Measurements from ENCODE around the gene COLEC12.

The COLEC12 gene

DNA sequence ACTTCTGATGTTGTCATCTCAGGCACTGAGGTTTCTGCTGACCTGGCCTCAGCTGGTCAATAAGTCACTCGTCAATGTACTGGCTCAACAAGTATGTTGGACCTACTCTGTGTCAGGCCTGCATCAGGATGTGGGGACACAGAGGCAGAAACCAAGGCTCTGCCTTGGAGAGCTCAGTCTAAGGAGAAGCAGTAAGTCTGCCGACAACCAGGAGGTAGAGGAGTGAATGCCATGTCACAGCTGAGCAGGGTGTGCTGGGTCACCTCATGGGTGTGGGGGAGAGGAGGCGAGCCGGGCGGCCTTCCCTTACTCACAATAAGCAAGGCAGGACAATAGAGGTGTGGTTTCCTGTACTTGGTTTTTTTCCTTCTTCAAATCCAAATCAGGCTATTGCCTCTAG lies 75.8 kb downstream of the COLEC12 start:
- Histone ChIP-seq H3K4ac (ENCODE audit: low read depth in 1 of 2, low read length in 2 of 2) (no peak overlapping the region), H4K8ac (ENCODE audit: low read length) (no peak overlapping the region), H4K91ac (ENCODE audit: low read length) (no peak overlapping the region), H3K79me1 (replicated peaks; ENCODE audit: low read length, poor library complexity, severe bottlenecking) (no peaks in the 10 kb centered on the region), H2BK5ac (ENCODE audit: low read depth, low read length, poor library complexity, severe bottlenecking) (no peak overlapping the region), H2BK12ac (ENCODE audit: low read length in 2 of 2) (peak overlapping the region in 1 of 2 experiments; percentile 31), H3K4me1 (ENCODE audit: control insufficient read depth, insufficient read depth, low read depth, low read length) (peaks cover 13% of the 10 kb centered on the region), H3K23ac (ENCODE audit: low read length in 2 of 2) (no peak overlapping the region), H3K27ac (ENCODE audit: low read length, poor library complexity, severe bottlenecking) (no peak overlapping the region), H3K9ac (ENCODE audit: low read length) (peak overlapping the region; percentile 28), H2BK120ac (ENCODE audit: low read depth, low read length) (no peak overlapping the region), H3K18ac (ENCODE audit: low read depth in 1 of 2, low read length in 2 of 2) (peak overlapping the region in 1 of 2 experiments; percentile 34), H3K36me3 (ENCODE audit: control insufficient read depth in 1 of 2, insufficient read depth in 2 of 2, low read depth in 1 of 2, low read length in 2 of 2) (no peaks in the 10 kb centered on the region), H3K9me3 (ENCODE audit: control insufficient read depth, low read length) (no peaks in the 10 kb centered on the region), H3K27me3 (ENCODE audit: control insufficient read depth in 1 of 2, insufficient read depth in 1 of 2, low read length in 2 of 2) (no peaks in the 10 kb centered on the region), H3K4me3 (ENCODE audit: insufficient read depth in 1 of 2, low read depth in 1 of 2, low read length in 2 of 2) (no peak overlapping the region), H3K4me2 (ENCODE audit: low read length, poor library complexity, severe bottlenecking) (no peak overlapping the region), H3K14ac (ENCODE audit: low read length in 2 of 2) (peak overlapping the region in 1 of 2 experiments; percentile 88), H2AFZ (ENCODE audit: low read depth, low read length) (no peak overlapping the region), H2BK15ac (ENCODE audit: low read depth, poor library complexity, severe bottlenecking) (no peak overlapping the region), H2AK5ac (ENCODE audit: low read length, severe bottlenecking) (peak overlapping the region; percentile 93)
- WGBS, result 94% methylated on average over 2 of the region's 5 CpGs
- no peak for DNase-seq

DNA sequence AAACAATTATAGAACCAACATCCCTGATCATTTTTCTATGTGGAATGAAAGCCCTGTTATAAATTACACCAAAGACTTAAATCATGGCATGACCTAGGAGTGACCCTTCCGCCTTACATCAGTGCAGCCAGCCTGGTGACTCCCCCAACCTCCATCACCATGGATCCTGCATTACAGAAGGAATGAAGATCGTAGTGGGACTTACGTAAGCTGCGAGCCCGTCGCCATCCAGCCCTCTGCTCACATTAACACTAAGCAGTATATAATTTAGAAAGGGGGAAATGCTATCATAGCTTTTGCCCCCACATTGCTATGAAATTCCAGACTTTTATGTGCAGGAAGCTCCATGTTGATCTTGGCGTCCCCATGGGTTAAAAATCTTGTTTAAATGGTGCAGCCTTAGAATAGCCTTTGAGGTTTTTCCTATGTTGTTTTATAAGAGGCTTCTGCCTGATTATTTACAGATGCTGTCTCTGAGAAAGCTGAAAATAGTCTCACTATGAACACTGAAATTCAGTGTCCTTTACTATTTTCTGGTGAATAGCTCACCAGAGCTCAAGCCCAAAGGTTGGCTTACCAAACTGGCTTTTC lies 76.3 kb downstream of the COLEC12 start:
- Histone ChIP-seq H3K27ac (ENCODE audit: low read length, poor library complexity, severe bottlenecking) (no peak overlapping the region), H3K4me3 (ENCODE audit: insufficient read depth in 1 of 2, low read depth in 1 of 2, low read length in 2 of 2) (peak overlapping the region in 1 of 2 experiments; percentile 21), H3K79me1 (replicated peaks; ENCODE audit: low read length, poor library complexity, severe bottlenecking) (no peaks in the 10 kb centered on the region), H4K8ac (ENCODE audit: low read length) (no peak overlapping the region), H3K4me2 (ENCODE audit: low read length, poor library complexity, severe bottlenecking) (no peak overlapping the region), H2BK5ac (ENCODE audit: low read depth, low read length, poor library complexity, severe bottlenecking) (no peak overlapping the region), H3K36me3 (ENCODE audit: control insufficient read depth in 1 of 2, insufficient read depth in 2 of 2, low read depth in 1 of 2, low read length in 2 of 2) (no peaks in the 10 kb centered on the region), H2BK120ac (ENCODE audit: low read depth, low read length) (no peak overlapping the region), H3K27me3 (ENCODE audit: control insufficient read depth in 1 of 2, insufficient read depth in 1 of 2, low read length in 2 of 2) (no peaks in the 10 kb centered on the region), H3K23ac (ENCODE audit: low read length in 2 of 2) (no peak overlapping the region), H3K9ac (ENCODE audit: low read length) (peak overlapping the region; percentile 28), H3K4me1 (ENCODE audit: control insufficient read depth, insufficient read depth, low read depth, low read length) (peaks cover 13% of the 10 kb centered on the region), H2BK12ac (ENCODE audit: low read length in 2 of 2) (no peak overlapping the region), H2AK5ac (ENCODE audit: low read length, severe bottlenecking) (peak overlapping the region; percentile 93), H4K91ac (ENCODE audit: low read length) (no peak overlapping the region), H3K18ac (ENCODE audit: low read depth in 1 of 2, low read length in 2 of 2) (peak overlapping the region in 1 of 2 experiments; percentile 57), H3K9me3 (ENCODE audit: control insufficient read depth, low read length) (no peaks in the 10 kb centered on the region), H2BK15ac (ENCODE audit: low read depth, poor library complexity, severe bottlenecking) (no peak overlapping the region), H3K4ac (ENCODE audit: low read depth in 1 of 2, low read length in 2 of 2) (no peak overlapping the region), H2AFZ (ENCODE audit: low read depth, low read length) (no peak overlapping the region), H3K14ac (ENCODE audit: low read length in 2 of 2) (no peak overlapping the region)
- WGBS, result 88% methylated on average over 5 of the region's 7 CpGs
- no peak for DNase-seq

DNA sequence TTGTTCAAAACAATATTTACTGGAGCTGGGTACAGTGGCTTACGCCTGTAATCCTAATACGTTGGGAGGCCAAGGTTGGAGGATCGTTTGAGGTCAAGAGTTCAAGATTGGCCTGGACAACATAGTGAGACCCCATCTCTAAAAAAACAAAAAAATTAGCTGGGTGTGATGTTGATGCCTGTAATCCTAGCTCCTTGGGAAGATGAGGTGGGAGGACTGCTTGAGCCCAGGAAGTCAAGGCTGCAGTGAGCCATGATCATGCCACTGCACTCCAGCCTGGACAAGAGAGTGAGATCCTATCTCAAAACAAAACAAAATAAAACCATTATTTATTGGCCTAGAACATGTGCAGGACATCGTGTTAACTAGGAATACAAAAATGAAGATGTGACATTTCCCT lies 77.5 kb downstream of the COLEC12 start:
- H3K4me2 ChIP-seq (ENCODE audit: low read length, poor library complexity, severe bottlenecking), result no peak overlapping the region
- DNase-seq, result no peak
- 80% methylated on average over 1 of the region's 4 CpGs for WGBS

DNA sequence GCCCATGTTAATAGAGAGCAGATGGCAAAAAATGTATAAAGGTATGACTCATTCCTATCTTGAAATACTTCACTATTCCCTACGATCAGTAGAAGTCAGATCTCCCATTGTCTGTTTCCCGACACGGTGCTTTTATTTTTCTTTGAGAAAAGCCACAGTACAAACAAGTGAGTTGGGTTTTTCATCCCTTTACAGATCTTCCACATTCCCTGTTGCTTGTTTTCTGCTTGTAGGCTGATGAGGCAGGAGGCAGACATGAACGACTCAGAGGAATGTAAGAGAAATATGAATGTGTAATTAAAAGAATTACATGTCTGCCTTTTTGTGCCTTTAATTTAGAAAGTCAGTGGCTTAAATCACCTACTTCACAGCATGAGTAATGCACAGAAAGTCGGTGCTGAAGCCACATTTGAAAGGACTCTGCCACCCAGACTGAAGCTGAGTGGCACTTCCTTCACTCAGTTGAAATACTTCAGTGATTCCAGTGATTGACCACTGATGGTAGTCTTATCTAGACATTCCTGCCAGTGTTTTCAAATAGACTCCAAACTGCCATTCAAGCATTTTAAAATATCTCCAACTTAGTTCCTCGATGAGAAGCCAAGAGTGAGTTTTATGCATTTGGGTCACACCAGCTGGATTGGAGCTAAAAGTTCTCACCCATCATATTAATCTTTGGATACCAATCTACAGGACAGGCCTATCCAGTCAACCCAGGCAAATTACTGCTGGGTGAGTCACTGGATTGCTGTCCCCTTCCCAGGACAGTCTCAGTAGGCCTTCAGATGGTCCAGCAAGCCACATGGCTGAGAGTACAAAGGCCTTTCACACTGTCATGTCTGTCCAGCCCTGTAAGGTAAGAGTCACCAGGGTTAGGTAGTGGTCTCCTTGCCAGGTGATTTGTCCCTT lies 79.0 kb downstream of the COLEC12 start:
- H2BK15ac ChIP-seq (ENCODE audit: low read depth, poor library complexity, severe bottlenecking), result no peak overlapping the region
- H3K27me3 ChIP-seq (ENCODE audit: control insufficient read depth in 1 of 2, insufficient read depth in 1 of 2, low read length in 2 of 2), result no peaks in the 10 kb centered on the region
- H2AK5ac ChIP-seq (ENCODE audit: low read length, severe bottlenecking), result peak overlapping the region; percentile 50
- no peaks in the 10 kb centered on the region for H3K9me3 ChIP-seq (ENCODE audit: control insufficient read depth, low read length)
- H3K4me2 ChIP-seq (ENCODE audit: low read length, poor library complexity, severe bottlenecking), result no peak overlapping the region
- peaks cover 8% of the 10 kb centered on the region for H3K4me1 ChIP-seq (ENCODE audit: control insufficient read depth, insufficient read depth, low read depth, low read length)
- no peak overlapping the region for H2BK5ac ChIP-seq (ENCODE audit: low read depth, low read length, poor library complexity, severe bottlenecking)
- H3K36me3 ChIP-seq (ENCODE audit: control insufficient read depth in 1 of 2, insufficient read depth in 2 of 2, low read depth in 1 of 2, low read length in 2 of 2), result no peaks in the 10 kb centered on the region
- WGBS, result 46% methylated on average over 5 of the region's 6 CpGs
- no peak overlapping the region for H3K23ac ChIP-seq (ENCODE audit: low read length in 2 of 2)
- H3K18ac ChIP-seq (ENCODE audit: low read depth in 1 of 2, low read length in 2 of 2), result no peak overlapping the region
- no peak overlapping the region for H3K4ac ChIP-seq (ENCODE audit: low read depth in 1 of 2, low read length in 2 of 2)
- DNase-seq, result no peak
- no peak overlapping the region for H4K8ac ChIP-seq (ENCODE audit: low read length)
- H2BK120ac ChIP-seq (ENCODE audit: low read depth, low read length), result no peak overlapping the region
- peak overlapping the region; percentile 69 for H3K27ac ChIP-seq (ENCODE audit: low read length, poor library complexity, severe bottlenecking)
- H3K4me3 ChIP-seq (ENCODE audit: insufficient read depth in 1 of 2, low read depth in 1 of 2, low read length in 2 of 2), result peak overlapping the region in 1 of 2 experiments; percentile 35
- H2BK12ac ChIP-seq (ENCODE audit: low read length in 2 of 2), result no peak overlapping the region
- no peak overlapping the region for H2AFZ ChIP-seq (ENCODE audit: low read depth, low read length)
- peak overlapping the region; percentile 83 for H3K9ac ChIP-seq (ENCODE audit: low read length)
- H3K14ac ChIP-seq (ENCODE audit: low read length in 2 of 2), result no peak overlapping the region
- H4K91ac ChIP-seq (ENCODE audit: low read length), result no peak overlapping the region
- H3K79me1 ChIP-seq (replicated peaks; ENCODE audit: low read length, poor library complexity, severe bottlenecking), result no peaks in the 10 kb centered on the region

More for the DNA sequence above, 77.5 kb downstream of the COLEC12 start:
- H2BK12ac ChIP-seq (ENCODE audit: low read length in 2 of 2), result no peak overlapping the region
- H3K4ac ChIP-seq (ENCODE audit: low read depth in 1 of 2, low read length in 2 of 2), result no peak overlapping the region
- no peak overlapping the region for H3K18ac ChIP-seq (ENCODE audit: low read depth in 1 of 2, low read length in 2 of 2)
- peaks cover 13% of the 10 kb centered on the region for H3K4me1 ChIP-seq (ENCODE audit: control insufficient read depth, insufficient read depth, low read depth, low read length)
- H3K23ac ChIP-seq (ENCODE audit: low read length in 2 of 2), result no peak overlapping the region
- H3K9ac ChIP-seq (ENCODE audit: low read length), result no peak overlapping the region
- H2BK15ac ChIP-seq (ENCODE audit: low read depth, poor library complexity, severe bottlenecking), result no peak overlapping the region
- no peak overlapping the region for H2BK5ac ChIP-seq (ENCODE audit: low read depth, low read length, poor library complexity, severe bottlenecking)
- H3K4me3 ChIP-seq (ENCODE audit: insufficient read depth in 1 of 2, low read depth in 1 of 2, low read length in 2 of 2), result no peak overlapping the region
- no peaks in the 10 kb centered on the region for H3K79me1 ChIP-seq (replicated peaks; ENCODE audit: low read length, poor library complexity, severe bottlenecking)
- H4K91ac ChIP-seq (ENCODE audit: low read length), result no peak overlapping the region
- H3K9me3 ChIP-seq (ENCODE audit: control insufficient read depth, low read length), result no peaks in the 10 kb centered on the region
- no peak overlapping the region for H2AK5ac ChIP-seq (ENCODE audit: low read length, severe bottlenecking)
- H4K8ac ChIP-seq (ENCODE audit: low read length), result no peak overlapping the region
- H3K36me3 ChIP-seq (ENCODE audit: control insufficient read depth in 1 of 2, insufficient read depth in 2 of 2, low read depth in 1 of 2, low read length in 2 of 2), result no peaks in the 10 kb centered on the region
- no peak overlapping the region for H2AFZ ChIP-seq (ENCODE audit: low read depth, low read length)
- H2BK120ac ChIP-seq (ENCODE audit: low read depth, low read length), result no peak overlapping the region
- no peak overlapping the region for H3K27ac ChIP-seq (ENCODE audit: low read length, poor library complexity, severe bottlenecking)
- H3K14ac ChIP-seq (ENCODE audit: low read length in 2 of 2), result no peak overlapping the region
- no peaks in the 10 kb centered on the region for H3K27me3 ChIP-seq (ENCODE audit: control insufficient read depth in 1 of 2, insufficient read depth in 1 of 2, low read length in 2 of 2)

Measured in mesenchymal stem cell (in vitro differentiated cells and primary cell).